Measurements from ENCODE around the gene TMC1. TPM values are rescaled to one million over a fixed set of nuclear protein-coding genes. Genes with fewer than 3 reads are reported as not detected.

Gene TMC1
- polyA plus RNA-seq, 3 donors: 0.16 to 0.55 (median 0.40) TPM

DNA sequence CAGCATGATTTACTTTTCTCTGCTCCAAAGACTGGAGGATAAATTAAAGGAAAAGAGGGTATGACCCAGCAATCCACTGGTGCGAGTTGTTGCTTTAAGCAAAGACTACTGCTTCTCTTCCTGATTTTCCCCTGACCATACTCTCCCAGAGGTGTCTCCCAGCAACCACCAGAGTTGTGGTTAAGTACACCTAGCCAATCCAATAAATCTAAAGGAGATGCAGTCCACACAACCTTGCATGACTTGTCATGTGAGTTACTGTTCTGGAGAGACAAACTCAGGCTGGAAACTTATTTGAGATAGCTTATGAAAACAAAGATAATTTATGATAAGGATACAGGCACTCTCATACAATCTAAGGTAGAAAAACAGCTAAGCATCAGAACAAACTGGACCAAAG lies 11.9 kb downstream of the TMC1 start:
- H3K27me3 ChIP-seq (ENCODE audit: control insufficient read depth in 2 of 2, insufficient read depth in 2 of 2, low read length in 2 of 2): no peaks in the 10 kb centered on the region
- intact Hi-C loops (cut with micrococcal nuclease): no loop called here
- no peak overlapping the region for H3K4me2 ChIP-seq (replicated peaks; ENCODE audit: extremely low read depth, low read length, poor library complexity, severe bottlenecking)
- no peaks in the 10 kb centered on the region for H3K36me3 Mint-ChIP-seq
- no peak overlapping the region for H3K27ac ChIP-seq (ENCODE audit: low read depth in 1 of 2, low read length in 2 of 2)
- no peak overlapping the region for H3K27ac Mint-ChIP-seq
- peaks cover 4% of the 10 kb centered on the region for H3K4me1 Mint-ChIP-seq
- TF ChIP-seq, protein P1, sequence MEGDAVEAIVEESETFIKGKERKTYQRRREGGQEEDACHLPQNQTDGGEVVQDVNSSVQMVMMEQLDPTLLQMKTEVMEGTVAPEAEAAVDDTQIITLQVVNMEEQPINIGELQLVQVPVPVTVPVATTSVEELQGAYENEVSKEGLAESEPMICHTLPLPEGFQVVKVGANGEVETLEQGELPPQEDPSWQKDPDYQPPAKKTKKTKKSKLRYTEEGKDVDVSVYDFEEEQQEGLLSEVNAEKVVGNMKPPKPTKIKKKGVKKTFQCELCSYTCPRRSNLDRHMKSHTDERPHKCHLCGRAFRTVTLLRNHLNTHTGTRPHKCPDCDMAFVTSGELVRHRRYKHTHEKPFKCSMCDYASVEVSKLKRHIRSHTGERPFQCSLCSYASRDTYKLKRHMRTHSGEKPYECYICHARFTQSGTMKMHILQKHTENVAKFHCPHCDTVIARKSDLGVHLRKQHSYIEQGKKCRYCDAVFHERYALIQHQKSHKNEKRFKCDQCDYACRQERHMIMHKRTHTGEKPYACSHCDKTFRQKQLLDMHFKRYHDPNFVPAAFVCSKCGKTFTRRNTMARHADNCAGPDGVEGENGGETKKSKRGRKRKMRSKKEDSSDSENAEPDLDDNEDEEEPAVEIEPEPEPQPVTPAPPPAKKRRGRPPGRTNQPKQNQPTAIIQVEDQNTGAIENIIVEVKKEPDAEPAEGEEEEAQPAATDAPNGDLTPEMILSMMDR (IDR thresholded peaks at IDR 0.05): no peak
- peaks cover 2 to 14% (median 8%) of the 10 kb centered on the region in 7 donors for H3K9me3 Mint-ChIP-seq
- no peak overlapping the region for H3K4me3 Mint-ChIP-seq
- no peak for DNase-seq
- WGBS (ENCODE audit: insufficient coverage): no CpG with 5 or more reads among the region's 1 CpG
- H3K4me1 ChIP-seq (ENCODE audit: control insufficient read depth in 1 of 2, insufficient read depth in 2 of 2, low read length in 2 of 2): peaks cover 1 to 3% of the 10 kb centered on the region in 2 donors
- no peaks in the 10 kb centered on the region for H3K79me2 ChIP-seq (ENCODE audit: insufficient read depth, low read length)
- H3K4me3 ChIP-seq (replicated peaks in 1 of 3; ENCODE audit: low read depth in 2 of 3, low read length in 3 of 3): no peak overlapping the region
- H3K9ac ChIP-seq (ENCODE audit: insufficient read depth, low read length, poor library complexity, severe bottlenecking): no peak overlapping the region
- H4K20me1 ChIP-seq (ENCODE audit: insufficient read depth, low read length): no peaks in the 10 kb centered on the region
- H3K27me3 Mint-ChIP-seq (ENCODE audit: low read depth in 3 of 3): peaks cover 0 to 6% (median 0%) of the 10 kb centered on the region in 3 donors
- H3K36me3 ChIP-seq (replicated peaks in 1 of 2; ENCODE audit: control insufficient read depth in 1 of 2, insufficient read depth in 2 of 2, low read length in 2 of 2): no peaks in the 10 kb centered on the region
- H2AFZ ChIP-seq (ENCODE audit: insufficient read depth, low read depth, low read length, poor library complexity, severe bottlenecking): no peak overlapping the region
- H3K9me3 ChIP-seq (replicated peaks in 1 of 2; ENCODE audit: control insufficient read depth in 1 of 2, insufficient read depth in 1 of 2, low read length in 2 of 2): peaks cover 0 to 3% of the 10 kb centered on the region in 2 donors

DNA sequence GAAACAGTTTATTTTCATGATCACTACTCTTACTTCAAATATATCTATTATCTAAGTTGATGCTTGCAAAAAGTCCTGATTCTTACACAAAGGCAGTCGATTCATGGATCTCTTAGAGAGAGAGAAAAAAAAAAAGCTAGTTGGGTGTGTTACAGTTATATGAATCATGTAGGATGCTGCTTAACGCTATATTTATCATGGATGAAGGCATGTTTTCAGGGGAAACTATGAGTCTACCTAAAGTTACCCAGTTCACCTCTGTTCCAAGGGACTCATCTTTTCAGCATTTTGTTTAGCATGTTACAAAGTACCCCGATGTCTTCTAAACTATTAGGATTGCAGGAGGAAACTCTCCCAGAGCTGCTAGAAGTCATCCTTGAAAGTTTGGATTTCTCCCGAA lies 13.5 kb downstream of the TMC1 start:
- Histone ChIP-seq H3K79me2 (ENCODE audit: insufficient read depth, low read length) (no peaks in the 10 kb centered on the region), H3K9ac (ENCODE audit: insufficient read depth, low read length, poor library complexity, severe bottlenecking) (no peak overlapping the region), H3K9me3 (replicated peaks in 1 of 2; ENCODE audit: control insufficient read depth in 1 of 2, insufficient read depth in 1 of 2, low read length in 2 of 2) (peaks cover 0 to 3% of the 10 kb centered on the region in 2 donors), H4K20me1 (ENCODE audit: insufficient read depth, low read length) (no peaks in the 10 kb centered on the region), H3K4me2 (replicated peaks; ENCODE audit: extremely low read depth, low read length, poor library complexity, severe bottlenecking) (no peak overlapping the region), H2AFZ (ENCODE audit: insufficient read depth, low read depth, low read length, poor library complexity, severe bottlenecking) (no peak overlapping the region), H3K4me1 (ENCODE audit: control insufficient read depth in 1 of 2, insufficient read depth in 2 of 2, low read length in 2 of 2) (no peaks in the 10 kb centered on the region), H3K36me3 (replicated peaks in 1 of 2; ENCODE audit: control insufficient read depth in 1 of 2, insufficient read depth in 2 of 2, low read length in 2 of 2) (no peaks in the 10 kb centered on the region), H3K27me3 (ENCODE audit: control insufficient read depth in 2 of 2, insufficient read depth in 2 of 2, low read length in 2 of 2) (no peaks in the 10 kb centered on the region), H3K27ac (ENCODE audit: low read depth in 1 of 2, low read length in 2 of 2) (no peak overlapping the region), H3K4me3 (replicated peaks in 1 of 3; ENCODE audit: low read depth in 2 of 3, low read length in 3 of 3) (no peak overlapping the region)
- H3K27me3 Mint-ChIP-seq (ENCODE audit: low read depth in 3 of 3): peaks cover 0 to 6% (median 0%) of the 10 kb centered on the region in 3 donors
- no peaks in the 10 kb centered on the region for H3K36me3 Mint-ChIP-seq
- 95% methylated on average over 2 of the region's 4 CpGs for WGBS (ENCODE audit: insufficient coverage)
- H3K9me3 Mint-ChIP-seq: peaks cover 2 to 14% (median 8%) of the 10 kb centered on the region in 7 donors
- DNase-seq: no peak
- TF ChIP-seq, protein P1 (IDR thresholded peaks at IDR 0.05): no peak
- H3K4me3 Mint-ChIP-seq: no peak overlapping the region
- H3K27ac Mint-ChIP-seq: no peak overlapping the region
- H3K4me1 Mint-ChIP-seq: peaks cover 4% of the 10 kb centered on the region
- intact Hi-C loops (cut with micrococcal nuclease): no loop called here
